ENCODE results near the gene MAGEA11. TPM values are rescaled to one million over a fixed set of nuclear protein-coding genes. Genes with fewer than 3 reads are reported as not detected.
"Not testable (repeated sequence)": the region's sequence is repeated elsewhere in the genome, so short reads cannot be mapped to it uniquely, and the experiment has no call there.

MAGEA11 gene
- total and polyA plus RNA-seq, 2 of the 8 experiments (the other 6 are each of a cell fraction or from before 2014, with no cell fraction given): not detected

- H3K56ac ChIP-seq (replicated peaks; ENCODE audit: insufficient read length, low read depth, low read length); H3K9ac ChIP-seq (replicated peaks in 1 of 4; ENCODE audit: extremely low read depth in 1 of 4, low read depth in 3 of 4, low read length in 3 of 4); H3K79me2 ChIP-seq (ENCODE audit: control insufficient read depth in 1 of 2, insufficient read depth in 2 of 2, low read length in 2 of 2); H3K27ac ChIP-seq (ENCODE audit: low read depth, low read length); H3K4me1 ChIP-seq (replicated peaks in 1 of 4; ENCODE audit: control insufficient read depth in 3 of 4, insufficient read depth in 4 of 4, low read length in 3 of 4); H4K5ac ChIP-seq (ENCODE audit: insufficient read length, low read depth, low read length); H3K23ac ChIP-seq (ENCODE audit: insufficient read length); H3K4me2 ChIP-seq (ENCODE audit: insufficient read depth in 1 of 2, low read depth in 2 of 2, low read length in 2 of 2); DNase-seq (ENCODE audit: low read depth in 1 of 2, low spot score in 2 of 2); H4K20me1 ChIP-seq (replicated peaks in 1 of 2; ENCODE audit: control insufficient read depth in 1 of 2, insufficient read depth in 2 of 2, low read length in 2 of 2); H3K27me3 ChIP-seq (replicated peaks in 1 of 4; ENCODE audit: control insufficient read depth in 3 of 4, extremely low read depth in 1 of 4, insufficient read depth in 3 of 4, low read length in 3 of 4); H3K9me3 ChIP-seq (ENCODE audit: insufficient read depth in 2 of 2, low read depth in 1 of 2, low read length in 1 of 2); H3K36me3 ChIP-seq (ENCODE audit: control insufficient read depth in 2 of 4, insufficient read depth in 4 of 4, low read length in 3 of 4); FAIRE-seq; H3K14ac ChIP-seq (ENCODE audit: insufficient read length); H2BK15ac ChIP-seq (ENCODE audit: low read length); H2BK12ac ChIP-seq (ENCODE audit: low read depth, low read length); H2BK120ac ChIP-seq (replicated peaks; ENCODE audit: low read depth, low read length); H3K4me3 ChIP-seq (ENCODE audit: extremely low read depth in 1 of 4, insufficient read depth in 2 of 4, low read depth in 3 of 4, low read length in 4 of 4); H2AK5ac ChIP-seq (ENCODE audit: low read depth, low read length); H4K91ac ChIP-seq (replicated peaks; ENCODE audit: insufficient read length, low read length); H3K18ac ChIP-seq (ENCODE audit: extremely low read depth, low read length); POLR2A ChIA-PET (ENCODE audit: partially characterized antibody); H3K23me2 ChIP-seq (ENCODE audit: low read depth, low read length); H3K4ac ChIP-seq (replicated peaks; ENCODE audit: insufficient read length, low read depth, low read length); H4K8ac ChIP-seq (ENCODE audit: extremely low read depth, insufficient read depth, low read length); H2BK20ac ChIP-seq (ENCODE audit: low read length); H2BK5ac ChIP-seq (ENCODE audit: low read depth, low read length); H3K79me1 ChIP-seq (ENCODE audit: low read depth, low read length); CTCF ChIA-PET (ENCODE audit: partially characterized antibody); H2AFZ ChIP-seq (ENCODE audit: low read length): not testable (repeated sequence)
- 86% methylated on average over 7 of the region's 7 CpGs; no CpG with 5 or more reads in 1 of the 2 experiments for WGBS, 2 experiments (ENCODE audit: extremely low coverage in 1 of 2, insufficient coverage in 1 of 2, insufficient read length in 1 of 2, insufficient replicate concordance in 2 of 2, low coverage in 1 of 2, low lambda C conversion rate in 2 of 2, missing lambda C conversion rate in 1 of 2)
These were observed 9.4 kb downstream of the MAGEA11 start for GRCh38 chrX:149721241-149721640.
